H1 (cell line): ENCODE results near the gene ZSWIM7. TPM values are rescaled to one million over a fixed set of nuclear protein-coding genes. Genes with fewer than 3 reads are reported as not detected.

Experiments
- CHD2 ChIP-seq: IDR thresholded peaks from 2 replicates; pipeline ENCODE4 v1.6.1; 2012; ENCODE audit warnings: low read length, improper control_type of control experiment
- FOSL1 ChIP-seq: IDR thresholded peaks from 2 replicates; pipeline ENCODE4 v1.6.1; 2011; ENCODE audit warnings: mild to moderate bottlenecking, low read depth, low read length, moderate library complexity; ENCODE audit not compliant: insufficient read depth
- GABPA ChIP-seq: IDR thresholded peaks from 2 replicates; pipeline ENCODE4 v1.6.1; 2011; ENCODE audit warnings: mild to moderate bottlenecking, low read length, moderate library complexity, borderline replicate concordance; ENCODE audit not compliant: insufficient read depth
- KDM1A ChIP-seq: fragments of 200-600, 300-600 bp; sonication (generic); IDR thresholded peaks from 2 replicates; pipeline ENCODE4 v1.7.1; 2016; ENCODE audit warnings: mild to moderate bottlenecking, low read length, borderline replicate concordance
- SP4 ChIP-seq: IDR thresholded peaks from 2 replicates; pipeline ENCODE4 v1.6.1; 2012; ENCODE audit warnings: low read length, inconsistent platforms
- TAF1 ChIP-seq: IDR thresholded peaks from 2 replicates; pipeline ENCODE4 v1.6.1; 2011; ENCODE audit warnings: mild to moderate bottlenecking, low read depth, low read length
- TBP ChIP-seq: IDR thresholded peaks from 2 replicates; pipeline ENCODE4 v1.6.1; 2011; ENCODE audit warnings: low read depth, low read length, improper control_type of control experiment
- YY1 ChIP-seq: IDR thresholded peaks from 2 replicates; pipeline ENCODE4 v1.6.1; 2011; ENCODE audit warnings: low read depth, mild to moderate bottlenecking, low read length
- polyA plus RNA-seq, 7 experiments: library from polyadenylated mRNA; depleted of rRNA in 3 of 7; stranded (reverse) in 5 of 7; unstranded in 2 of 7; fragments of >200 nt in 5 of 7; fragments of 200-250 nt in 2 of 7; gene quantifications; 1 replicate in 5 of 7; 2 replicates in 1 of 7; 4 replicates in 1 of 7; pipeline versions ENCODE4 v1.2.1 to v1.2.3, GENCODE V29; 2011 to 2013; ENCODE audit warnings: missing spikeins in 2 of 7, mixed read lengths in 2 of 7
- total RNA-seq: library from RNA; stranded (reverse); fragmentation: NEBNext Ultra II Directional; extraction: Animal tissue kit (Norgen Biotek cat#: 25700); gene quantifications from 2 replicates; pipeline ENCODE4 v1.2.1, GENCODE V29; 2021

ZSWIM7 gene
- total and polyA plus RNA-seq, 2 of the 8 experiments (the other 6 are each of a cell fraction or from before 2014, with no cell fraction given), result 39.3 to 57.7 TPM

- TF ChIP-seq TAF1 (no peak), FOSL1 (no peak), YY1 (no peak), SP4 (no peak), CHD2 (no peak), GABPA (no peak), KDM1A (no peak), TBP (no peak)
Observed at GRCh38 chr17:16001226-16001897, 1.9 kb upstream of the ZSWIM7 start (continued).
